GM23248 (cell line): ENCODE results near the gene CHTF18.

ENCODE experiments used
- EZH2 ChIP-seq: fragments of 200-600 bp; sonication (generic); IDR thresholded peaks from 2 replicates; pipeline ENCODE4 v1.6.1; 2018; ENCODE audit warnings: antibody characterized with exemption, mild to moderate bottlenecking; ENCODE audit not compliant: insufficient read depth, poor library complexity, severe bottlenecking
- EZH2phosphoT487 ChIP-seq: fragments of 200-600 bp; sonication (generic); IDR thresholded peaks from 2 replicates; pipeline ENCODE4 v1.6.1; 2018; ENCODE audit warnings: antibody characterized with exemption, moderate library complexity, mild to moderate bottlenecking, low read depth; ENCODE audit not compliant: insufficient read depth

DNA sequence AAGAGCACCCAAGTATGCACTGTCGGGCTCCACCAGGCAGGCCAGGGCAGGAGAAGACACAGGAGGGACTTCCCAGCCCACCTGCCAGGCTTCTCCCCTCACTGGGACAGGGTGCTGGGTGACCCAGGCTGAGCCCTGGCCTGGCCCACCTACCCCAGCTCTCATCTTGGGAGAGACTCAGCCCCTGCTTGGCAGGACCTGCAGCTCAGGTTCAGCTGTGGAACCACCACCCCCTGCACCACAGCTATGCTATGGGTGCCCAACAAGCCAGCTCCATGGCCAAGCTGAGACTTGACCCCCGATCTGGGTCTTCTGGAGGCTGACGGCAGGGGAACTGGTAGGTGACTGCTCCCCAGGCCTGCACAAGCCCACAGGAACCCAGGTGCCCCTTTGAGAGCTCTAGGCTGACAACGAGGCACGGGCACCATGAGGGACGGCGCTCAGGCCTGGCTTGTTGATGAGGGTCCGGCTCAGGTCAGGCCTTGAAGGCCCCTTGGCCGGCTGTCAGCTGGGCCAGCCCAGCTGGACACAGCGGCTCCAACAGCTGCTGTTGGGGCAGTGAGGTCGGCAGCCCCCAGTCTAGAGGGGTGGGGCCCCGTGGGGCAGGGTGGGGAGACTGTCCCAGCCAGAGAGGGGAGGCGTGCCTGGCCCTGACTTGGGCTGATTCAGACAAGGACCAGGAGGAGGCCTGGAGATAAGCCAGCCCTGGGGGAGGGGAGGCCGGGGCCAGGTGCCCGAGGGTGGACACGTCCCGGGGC, 4.8 kb upstream of the CHTF18 start:
- no peak for TF ChIP-seq EZH2phosphoT487
- TF ChIP-seq EZH2 = no peak
